Type B pancreatic cell (in vitro differentiated cells): Measurements from ENCODE around the gene PRKG1. TPM values are rescaled to one million over a fixed set of nuclear protein-coding genes. Genes with fewer than 3 reads are reported as not detected.

Experiments
- DNase-seq: peaks from one replicate; pipeline ENCODE4 v3.0.0; 2021; ENCODE audit warnings: mixed read lengths; ENCODE audit not compliant: unreplicated experiment; ENCODE audit errors: extremely low spot score
- H3K27ac Mint-ChIP-seq: 2 replicates; pipeline ENCODE4 v1.8.0; 2021; ENCODE audit warnings: mild to moderate bottlenecking, mixed read lengths
- H3K27me3 Mint-ChIP-seq: 2 replicates; pipeline ENCODE4 v1.8.0; 2021; ENCODE audit warnings: mixed read lengths
- H3K36me3 Mint-ChIP-seq: 2 replicates; pipeline ENCODE4 v1.8.0; 2021; ENCODE audit warnings: mixed read lengths
- H3K4me1 Mint-ChIP-seq: one replicate; pipeline ENCODE4 v1.8.0; 2021; ENCODE audit warnings: mixed read lengths; ENCODE audit not compliant: unreplicated experiment
- H3K4me3 Mint-ChIP-seq: 2 replicates; pipeline ENCODE4 v1.8.0; 2021; ENCODE audit warnings: mild to moderate bottlenecking, mixed read lengths
- H3K9me3 Mint-ChIP-seq: 2 replicates; pipeline ENCODE4 v1.8.0; 2021; ENCODE audit warnings: mixed read lengths
- total RNA-seq: library from RNA; stranded (reverse); gene quantifications from 2 replicates; pipeline ENCODE4 v1.2.1, GENCODE V29; 2021; ENCODE audit warnings: low replicate concordance
- TF ChIP-seq, protein P1 (sequence below): fragments of 200-600 bp; sonication (generic); conservative IDR thresholded peaks from 2 replicates; pipeline ENCODE4 v1.5.0; 2021; ENCODE audit warnings: antibody characterized with exemption, mild to moderate bottlenecking

Gene PRKG1
- total RNA-seq, 1 donor from 2014 or later, result 12.3 TPM

DNA sequence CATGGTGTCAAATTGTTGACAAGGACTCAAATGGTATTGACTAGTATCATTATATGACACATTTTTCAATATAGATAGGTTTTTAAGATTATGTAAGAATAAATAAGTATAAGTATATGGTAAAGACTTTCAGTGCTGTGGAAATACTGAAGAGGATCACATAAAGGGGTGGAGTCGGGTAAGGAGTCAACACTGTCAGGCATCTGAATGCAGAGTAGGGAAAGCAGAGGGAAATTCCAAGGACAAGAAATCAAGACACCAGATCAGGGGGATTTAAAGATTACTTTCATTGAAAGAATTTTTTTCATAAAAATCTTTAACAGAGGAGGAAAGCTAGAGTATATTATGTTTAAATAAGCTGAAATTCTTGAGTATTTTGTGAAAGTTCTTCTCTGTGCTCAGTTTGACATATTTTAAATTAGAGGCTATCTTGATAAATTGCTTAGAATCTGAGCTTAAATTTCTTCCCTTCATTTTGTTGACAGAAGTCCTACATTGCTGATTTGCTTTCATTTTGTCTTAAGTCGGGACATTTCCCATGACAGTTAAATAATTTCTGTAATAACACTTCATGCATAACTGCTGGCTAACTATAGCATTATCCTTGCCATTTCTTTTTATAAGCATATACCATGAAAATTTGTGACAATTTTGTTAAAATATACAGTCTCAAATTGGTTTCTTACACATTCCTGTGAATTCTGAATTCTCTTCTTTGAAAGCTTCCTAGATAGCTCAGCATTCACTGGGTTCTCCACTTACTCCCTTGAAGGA, 244.3 kb downstream of the PRKG1 start:
- peaks cover 5% of the 10 kb centered on the region for H3K9me3 Mint-ChIP-seq
- H3K27me3 Mint-ChIP-seq, result no peaks in the 10 kb centered on the region
- no peak overlapping the region for H3K27ac Mint-ChIP-seq
- no peak for DNase-seq
- TF ChIP-seq, protein P1, sequence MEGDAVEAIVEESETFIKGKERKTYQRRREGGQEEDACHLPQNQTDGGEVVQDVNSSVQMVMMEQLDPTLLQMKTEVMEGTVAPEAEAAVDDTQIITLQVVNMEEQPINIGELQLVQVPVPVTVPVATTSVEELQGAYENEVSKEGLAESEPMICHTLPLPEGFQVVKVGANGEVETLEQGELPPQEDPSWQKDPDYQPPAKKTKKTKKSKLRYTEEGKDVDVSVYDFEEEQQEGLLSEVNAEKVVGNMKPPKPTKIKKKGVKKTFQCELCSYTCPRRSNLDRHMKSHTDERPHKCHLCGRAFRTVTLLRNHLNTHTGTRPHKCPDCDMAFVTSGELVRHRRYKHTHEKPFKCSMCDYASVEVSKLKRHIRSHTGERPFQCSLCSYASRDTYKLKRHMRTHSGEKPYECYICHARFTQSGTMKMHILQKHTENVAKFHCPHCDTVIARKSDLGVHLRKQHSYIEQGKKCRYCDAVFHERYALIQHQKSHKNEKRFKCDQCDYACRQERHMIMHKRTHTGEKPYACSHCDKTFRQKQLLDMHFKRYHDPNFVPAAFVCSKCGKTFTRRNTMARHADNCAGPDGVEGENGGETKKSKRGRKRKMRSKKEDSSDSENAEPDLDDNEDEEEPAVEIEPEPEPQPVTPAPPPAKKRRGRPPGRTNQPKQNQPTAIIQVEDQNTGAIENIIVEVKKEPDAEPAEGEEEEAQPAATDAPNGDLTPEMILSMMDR, result no peak
- no peak overlapping the region for H3K4me3 Mint-ChIP-seq
- peaks cover 5% of the 10 kb centered on the region for H3K4me1 Mint-ChIP-seq
- H3K36me3 Mint-ChIP-seq, result no peaks in the 10 kb centered on the region

DNA sequence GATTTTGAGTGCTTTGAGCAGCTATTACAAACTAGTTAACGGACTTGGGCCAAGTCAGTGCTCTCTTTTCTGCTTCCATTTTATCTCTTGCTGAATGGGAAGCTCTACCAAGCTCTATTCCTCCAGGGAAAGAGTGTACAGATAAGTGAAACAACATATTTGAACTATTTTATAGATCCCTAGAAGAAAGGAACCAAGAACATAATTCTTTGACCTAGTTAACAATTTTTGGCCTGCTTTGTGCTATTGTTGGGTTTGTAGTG, 244.8 kb downstream of the PRKG1 start:
- no peak for DNase-seq
- Mint-ChIP-seq H3K4me1 (peaks cover 2% of the 10 kb centered on the region), H3K27ac (no peak overlapping the region), H3K9me3 (peaks cover 5% of the 10 kb centered on the region), H3K36me3 (no peaks in the 10 kb centered on the region), H3K4me3 (no peak overlapping the region), H3K27me3 (no peaks in the 10 kb centered on the region)
- TF ChIP-seq, protein P1, result no peak

DNA sequence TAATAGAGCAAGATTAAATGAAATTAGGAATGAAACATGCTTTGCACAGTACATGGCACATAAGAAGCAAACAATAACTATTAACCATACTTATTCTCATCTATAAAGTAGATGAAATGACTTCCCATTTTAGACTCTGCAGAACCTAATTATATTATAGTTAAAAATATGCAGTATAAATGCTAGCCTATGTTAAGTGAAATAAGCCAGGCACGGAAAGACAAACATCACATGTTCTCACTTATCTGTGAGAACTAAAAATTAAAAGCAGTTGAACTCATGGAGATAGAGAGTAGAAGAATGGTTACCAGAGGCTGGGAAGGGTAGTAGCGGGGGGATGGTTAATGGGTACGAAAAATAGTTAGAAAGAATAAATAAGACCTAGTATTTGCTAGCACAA, 247.0 kb downstream of the PRKG1 start:
- Mint-ChIP-seq H3K36me3 (no peaks in the 10 kb centered on the region), H3K4me1 (no peaks in the 10 kb centered on the region), H3K27ac (no peak overlapping the region), H3K4me3 (no peak overlapping the region), H3K9me3 (peaks cover 9% of the 10 kb centered on the region), H3K27me3 (no peaks in the 10 kb centered on the region)
- TF ChIP-seq, protein P1, result no peak
- no peak for DNase-seq

DNA sequence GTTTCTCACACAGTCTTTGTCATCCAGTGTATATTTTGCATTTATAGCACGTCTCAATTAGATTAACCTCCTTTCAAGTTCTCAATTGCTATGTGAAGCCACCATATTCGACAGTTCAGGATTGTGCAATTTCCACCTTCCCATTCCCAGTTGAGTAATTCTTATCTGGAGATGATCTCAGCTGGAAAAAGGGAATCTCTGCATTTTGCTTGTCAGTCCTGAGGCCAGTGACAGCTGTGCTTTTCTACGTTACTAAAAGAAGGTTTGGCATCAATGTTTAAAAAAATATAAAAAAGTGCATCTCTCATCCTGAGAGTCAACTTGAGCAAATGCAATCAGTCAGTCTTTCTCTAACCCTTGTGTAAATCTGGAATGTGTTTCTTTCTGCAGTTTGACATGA, 247.7 kb downstream of the PRKG1 start:
- TF ChIP-seq, protein P1, result no peak

DNA sequence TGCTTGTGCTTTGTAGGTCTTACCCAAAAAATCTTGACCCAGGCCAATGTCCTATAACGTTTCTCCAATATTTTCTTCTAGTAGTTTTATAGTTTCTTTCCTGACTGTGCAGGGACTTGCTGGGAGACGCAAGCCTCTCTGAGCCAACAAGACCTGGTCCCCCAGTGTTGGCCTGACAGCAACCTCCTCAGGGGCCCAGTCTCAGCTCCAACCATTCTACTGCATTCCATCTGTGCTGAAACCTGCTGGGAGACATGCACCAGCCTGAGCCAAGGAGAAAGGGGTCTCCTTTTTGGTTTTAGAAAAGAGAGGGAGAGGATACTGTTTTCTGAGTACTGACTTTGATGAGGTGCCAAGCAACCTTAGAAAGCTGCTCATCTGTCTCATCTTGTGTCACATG, 251.4 kb downstream of the PRKG1 start:
- Mint-ChIP-seq H3K4me1 (no peaks in the 10 kb centered on the region), H3K27ac (no peak overlapping the region), H3K27me3 (no peaks in the 10 kb centered on the region), H3K4me3 (no peak overlapping the region), H3K36me3 (no peaks in the 10 kb centered on the region), H3K9me3 (peaks cover 3% of the 10 kb centered on the region)
- no peak for DNase-seq
- TF ChIP-seq, protein P1, result no peak

More for the DNA sequence above, 247.7 kb downstream of the PRKG1 start:
- Mint-ChIP-seq H3K27ac (no peak overlapping the region), H3K27me3 (no peaks in the 10 kb centered on the region), H3K4me1 (no peaks in the 10 kb centered on the region), H3K9me3 (peaks cover 9% of the 10 kb centered on the region), H3K4me3 (no peak overlapping the region), H3K36me3 (no peaks in the 10 kb centered on the region)
- no peak for DNase-seq
